RWPE2 (cell line): Measurements from ENCODE around the gene NDFIP1.

Source experiments
- ATAC-seq: fragments of 200-7000 bp; cut with Tn5 transposase; 3 replicates; pipeline ENCODE4 v1.9.1; 2021; ENCODE audit warnings: low read depth
- DNase-seq: peaks from one replicate; pipeline ENCODE4 v3.0.0-alpha.2; 2020; ENCODE audit warnings: low spot score
- H3K27ac ChIP-seq: fragments of 450-650 bp; 2 replicates; pipeline ENCODE4 v1.5.1; 2017; ENCODE audit warnings: mild to moderate bottlenecking; ENCODE audit not compliant: poor library complexity, severe bottlenecking
- H3K27me3 ChIP-seq: fragments of 250-450 bp; sonication (Bioruptor Pico); 2 replicates; pipeline ENCODE4 v1.5.1; 2021; ENCODE audit warnings: mild to moderate bottlenecking, moderate library complexity; ENCODE audit not compliant: insufficient read depth, poor library complexity, severe bottlenecking
- H3K36me3 ChIP-seq: fragments of 250-450 bp; sonication (Bioruptor Pico); 2 replicates; pipeline ENCODE4 v1.5.1; 2020; ENCODE audit warnings: low read depth, mild to moderate bottlenecking, moderate library complexity
- H3K4me1 ChIP-seq: fragments of 250-450 bp; sonication (Bioruptor Pico); 2 replicates; pipeline ENCODE4 v1.5.1; 2021; ENCODE audit warnings: mild to moderate bottlenecking, moderate library complexity; ENCODE audit not compliant: insufficient read depth, poor library complexity, severe bottlenecking
- H3K4me3 ChIP-seq: fragments of 250-450 bp; sonication (Bioruptor Pico); 2 replicates; pipeline ENCODE4 v1.5.1; 2021; ENCODE audit warnings: mild to moderate bottlenecking, moderate library complexity; ENCODE audit not compliant: severe bottlenecking
- H3K9me3 ChIP-seq: fragments of 250-450 bp; sonication (Bioruptor Pico); 2 replicates; pipeline ENCODE4 v1.5.1; 2021; ENCODE audit warnings: mild to moderate bottlenecking, moderate library complexity; ENCODE audit not compliant: severe bottlenecking
- CTCF ChIP-seq: fragments of 450-650 bp; IDR thresholded peaks from one replicate; pipeline ENCODE4 v1.5.1; 2017; ENCODE audit warnings: mild to moderate bottlenecking, moderate library complexity; ENCODE audit not compliant: poor library complexity, severe bottlenecking

Gene NDFIP1

GRCh38 chr5:142065273-142065672 lies 43.3 kb upstream of the NDFIP1 start:
- Histone ChIP-seq H3K9me3 (no peaks in the 10 kb centered on the region), H3K4me3 (no peak overlapping the region), H3K27ac (no peak overlapping the region), H3K36me3 (no peaks in the 10 kb centered on the region), H3K27me3 (no peaks in the 10 kb centered on the region), H3K4me1 (no peaks in the 10 kb centered on the region)
- ATAC-seq (no peak), DNase-seq (no peak)
- TF ChIP-seq CTCF = no peak

- no peaks in the 10 kb centered on the region for H3K36me3 ChIP-seq
- DNase-seq (no peak), ATAC-seq (no peak)
- no peak overlapping the region for H3K27ac ChIP-seq
- no peaks in the 10 kb centered on the region for H3K9me3 ChIP-seq
- H3K27me3 ChIP-seq = no peaks in the 10 kb centered on the region
- no peaks in the 10 kb centered on the region for H3K4me1 ChIP-seq
- no peak overlapping the region for H3K4me3 ChIP-seq
- no peak for TF ChIP-seq CTCF
Measured at GRCh38 chr5:142069606-142070399, 38.8 kb upstream of the NDFIP1 start.

GRCh38 chr5:142070734-142071133 lies 37.8 kb upstream of the NDFIP1 start:
- H3K4me1 ChIP-seq = no peaks in the 10 kb centered on the region
- H3K9me3 ChIP-seq = no peaks in the 10 kb centered on the region
- no peaks in the 10 kb centered on the region for H3K36me3 ChIP-seq
- no peak for TF ChIP-seq CTCF
- ATAC-seq (no peak), DNase-seq (no peak)
- H3K27ac ChIP-seq = no peak overlapping the region
- no peak overlapping the region for H3K4me3 ChIP-seq
- no peaks in the 10 kb centered on the region for H3K27me3 ChIP-seq

GRCh38 chr5:142072488-142072887 lies 36.1 kb upstream of the NDFIP1 start:
- H3K4me1 ChIP-seq = no peaks in the 10 kb centered on the region
- H3K27me3 ChIP-seq = no peaks in the 10 kb centered on the region
- no peaks in the 10 kb centered on the region for H3K36me3 ChIP-seq
- H3K27ac ChIP-seq = no peak overlapping the region
- no peak overlapping the region for H3K4me3 ChIP-seq
- TF ChIP-seq CTCF = no peak
- DNase-seq = no peak
- no peak for ATAC-seq
- H3K9me3 ChIP-seq = no peaks in the 10 kb centered on the region

GRCh38 chr5:142073362-142073988 lies 35.1 kb upstream of the NDFIP1 start:
- no peaks in the 10 kb centered on the region for H3K9me3 ChIP-seq
- DNase-seq (no peak), ATAC-seq (no peak)
- no peaks in the 10 kb centered on the region for H3K27me3 ChIP-seq
- H3K4me3 ChIP-seq = no peak overlapping the region
- no peaks in the 10 kb centered on the region for H3K4me1 ChIP-seq
- no peak for TF ChIP-seq CTCF
- no peak overlapping the region for H3K27ac ChIP-seq
- H3K36me3 ChIP-seq = no peaks in the 10 kb centered on the region
